Prostate gland (tissue), 2 donors: ENCODE results near the gene MTA1.

Experiments
- CTCF ChIP-seq, 4 experiments: fragments of 200-600 bp in 2 of 4; fragments of 450-650 bp in 2 of 4; sonication (generic) in 2 of 4; IDR thresholded peaks; 1 replicate in 3 of 4; 2 replicates in 1 of 4; pipeline ENCODE4 v1.5.1; 2016 to 2019; ENCODE audit warnings: antibody characterized with exemption in 4 of 4, mild to moderate bottlenecking in 2 of 4, moderate library complexity in 2 of 4
- POLR2A ChIP-seq: fragments of 450-650 bp; IDR thresholded peaks from one replicate; pipeline ENCODE4 v1.6.1; 2016; ENCODE audit warnings: antibody characterized with exemption, mild to moderate bottlenecking

- TF ChIP-seq POLR2A = no peak
- no peak for TF ChIP-seq CTCF (IDR thresholded peaks at IDR 0.05)
Measured at GRCh38 chr14:105492971-105493871, 73.6 kb downstream of the MTA1 start.
